Limb (tissue), 2 donors: ENCODE data around the gene GIPC2.
A peak's percentile ranks its signal among the peaks of the same experiment; 100 is the strongest.
"Not testable (repeated sequence)": the region's sequence is repeated elsewhere in the genome, so short reads cannot be mapped to it uniquely, and the experiment has no call there.

Experiments used
- DNase-seq, 2 donors: peaks; one replicate each; pipeline ENCODE4 v3.0.0-alpha.2; 2016; ENCODE audit errors: extremely low spot score in 2 of 2

Gene GIPC2

GRCh38 chr1:78094639-78095038 lies 48.9 kb downstream of the GIPC2 start:
- DNase-seq: no peak

GRCh38 chr1:78095593-78095992 lies 49.8 kb downstream of the GIPC2 start:
- DNase-seq: no peak

GRCh38 chr1:78096017-78096416 lies 50.3 kb downstream of the GIPC2 start:
- no peak for DNase-seq

GRCh38 chr1:78096976-78097375 lies 51.2 kb downstream of the GIPC2 start:
- DNase-seq: no peak

- no peak for DNase-seq
Observed at GRCh38 chr1:78101051-78101450, 55.3 kb downstream of the GIPC2 start.

- DNase-seq: no peak
Observed at GRCh38 chr1:78101514-78101913, 55.7 kb downstream of the GIPC2 start.

- DNase-seq: no peak
Observed at GRCh38 chr1:78102082-78102481, 56.3 kb downstream of the GIPC2 start.

- DNase-seq: no peak
Observed at GRCh38 chr1:78102916-78103315, 57.1 kb downstream of the GIPC2 start.

- DNase-seq: no peak
Observed at GRCh38 chr1:78104322-78104721, 58.6 kb downstream of the GIPC2 start.

GRCh38 chr1:78109659-78110058 lies 63.9 kb downstream of the GIPC2 start:
- not testable (repeated sequence) for DNase-seq

- no peak for DNase-seq
Observed at GRCh38 chr1:78113156-78113916, 67.6 kb downstream of the GIPC2 start.

- peak; percentile 74 to 80 for DNase-seq
Observed at GRCh38 chr1:78114034-78114956, 68.5 kb downstream of the GIPC2 start.

GRCh38 chr1:78120485-78120884 lies 74.7 kb downstream of the GIPC2 start:
- DNase-seq: not testable (repeated sequence)

GRCh38 chr1:78121710-78122109 lies 75.9 kb downstream of the GIPC2 start:
- DNase-seq: no peak

GRCh38 chr1:78122389-78122788 lies 76.6 kb downstream of the GIPC2 start:
- DNase-seq: no peak

GRCh38 chr1:78126506-78126905 lies 80.7 kb downstream of the GIPC2 start:
- no peak for DNase-seq

- DNase-seq: no peak
Observed at GRCh38 chr1:78132174-78132947, 86.6 kb downstream of the GIPC2 start.

- DNase-seq: no peak
Observed at GRCh38 chr1:78132948-78133322, 87.2 kb downstream of the GIPC2 start.

- no peak for DNase-seq
Observed at GRCh38 chr1:78136680-78137079, 90.9 kb downstream of the GIPC2 start.

- no peak for DNase-seq
Observed at GRCh38 chr1:78141531-78142231, 95.9 kb downstream of the GIPC2 start.

GRCh38 chr1:78142736-78143135 lies 97.0 kb downstream of the GIPC2 start:
- no peak for DNase-seq
